GM19035 (cell line): ENCODE measurements around the gene ZBTB32.

Experiments used
- ATAC-seq: cut with Tn5 transposase; IDR thresholded peaks from one replicate; pipeline ENCODE4 v1.9.1; 2021; ENCODE audit not compliant: unreplicated experiment

ZBTB32 gene

GRCh38 chr19:35751839-35752745 is 47.7 kb downstream of the ZBTB32 start:
- no peak for ATAC-seq

GRCh38 chr19:35752746-35753350 is 48.5 kb downstream of the ZBTB32 start:
- no peak for ATAC-seq

- ATAC-seq = no peak
These were observed 49.4 kb downstream of the ZBTB32 start for GRCh38 chr19:35753634-35754369.

- no peak for ATAC-seq
These were observed 50.2 kb downstream of the ZBTB32 start for GRCh38 chr19:35754370-35755130.

GRCh38 chr19:35755131-35755549 is 50.8 kb downstream of the ZBTB32 start:
- ATAC-seq = no peak

- no peak for ATAC-seq
These were observed 51.4 kb downstream of the ZBTB32 start for GRCh38 chr19:35755550-35756376.

- no peak for ATAC-seq
These were observed 52.2 kb downstream of the ZBTB32 start, which contains the start of gene HSPB6 for GRCh38 chr19:35756377-35757230. HSPB6 (minus strand) TSS chr19:35757029; CDS start chr19:35757008, 21 bp downstream.

GRCh38 chr19:35757231-35757748 is 52.9 kb downstream of the ZBTB32 start:
- no peak for ATAC-seq

GRCh38 chr19:35757749-35758608 is 53.6 kb downstream of the ZBTB32 start, which contains the start of gene PROSER3:
PROSER3 (plus strand) TSS chr19:35758176; CDS start chr19:35758216, 40 bp downstream.
- peak; percentile 96 for ATAC-seq

- ATAC-seq = no peak
These were observed 55.3 kb downstream of the ZBTB32 start for GRCh38 chr19:35759697-35760096.

- no peak for ATAC-seq
These were observed 56.5 kb downstream of the ZBTB32 start for GRCh38 chr19:35760711-35761349.

GRCh38 chr19:35764432-35765315 is 60.3 kb downstream of the ZBTB32 start:
- no peak for ATAC-seq
